ENCODE results near the gene TBC1D12. TPM values are rescaled to one million over a fixed set of nuclear protein-coding genes. Genes with fewer than 3 reads are reported as not detected.
A peak's percentile ranks its signal among the peaks of the same experiment; 100 is the strongest.
"Not testable (repeated sequence)": the region's sequence is repeated elsewhere in the genome, so short reads cannot be mapped to it uniquely, and the experiment has no call there.

TBC1D12 gene
- polyA plus RNA-seq (2012; ENCODE audit: insufficient read depth, insufficient read length), result not detected

DNA sequence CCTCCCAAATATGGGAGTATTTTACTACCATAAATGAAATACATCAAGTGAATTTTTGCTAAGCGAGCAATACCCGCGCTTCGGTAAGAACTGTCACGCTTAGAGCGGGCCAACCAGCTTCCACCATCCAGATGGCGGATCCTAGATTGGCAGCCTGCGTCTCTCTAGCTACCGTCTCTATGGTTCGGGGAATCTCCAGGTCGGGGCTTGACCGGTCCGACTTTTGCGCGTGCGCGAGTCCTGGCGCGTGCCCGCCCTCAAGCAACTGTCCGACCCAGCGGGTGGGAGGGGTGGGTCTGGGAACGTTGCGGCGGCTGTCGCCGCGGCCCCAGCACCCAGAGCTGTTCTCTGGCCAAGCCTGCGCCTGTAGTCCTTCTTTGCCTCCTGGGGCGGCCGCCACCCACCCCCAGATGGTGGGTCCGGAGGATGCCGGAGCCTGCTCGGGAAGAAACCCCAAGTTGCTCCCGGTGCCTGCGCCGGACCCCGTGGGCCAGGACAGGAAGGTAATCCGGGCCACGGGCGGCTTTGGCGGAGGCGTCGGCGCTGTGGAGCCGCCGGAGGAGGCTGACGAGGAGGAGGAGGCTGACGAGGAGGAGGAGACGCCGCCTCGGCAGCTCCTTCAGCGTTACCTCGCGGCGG, at the start of gene TBC1D12:
Gene TBC1D12, plus strand, starts transcription at position 338 of the 639 bp plus-strand sequence. Its CDS starts 73 bp downstream, at position 411.
- H3K4me3 ChIP-seq (ENCODE audit: low read length), result no peak within 1 kb of the TSS
- no peak for DNase-seq (ENCODE audit: low read depth, low spot score)

DNA sequence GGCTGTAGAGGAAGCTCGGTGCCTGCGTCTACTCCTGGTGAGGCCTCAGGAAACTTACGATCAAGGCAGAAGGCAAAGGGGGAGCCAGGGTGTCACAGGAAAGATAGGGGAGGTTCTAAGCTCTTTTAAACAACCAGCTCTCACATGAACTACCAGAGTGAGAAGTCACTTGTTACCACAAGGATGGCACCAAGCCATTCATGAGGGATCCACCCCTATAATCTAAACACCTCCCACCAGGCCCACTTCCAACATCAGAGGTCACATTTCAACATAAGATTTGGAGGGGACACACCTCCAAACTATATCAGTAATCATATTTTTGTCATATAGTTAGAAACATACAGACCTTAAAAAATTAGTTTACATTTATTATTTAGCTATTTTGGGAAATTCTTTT, 49.0 kb upstream of the TBC1D12 start:
- no peak for DNase-seq (ENCODE audit: low read depth, low spot score)
- no peak overlapping the region for H3K4me3 ChIP-seq (ENCODE audit: low read length)

DNA sequence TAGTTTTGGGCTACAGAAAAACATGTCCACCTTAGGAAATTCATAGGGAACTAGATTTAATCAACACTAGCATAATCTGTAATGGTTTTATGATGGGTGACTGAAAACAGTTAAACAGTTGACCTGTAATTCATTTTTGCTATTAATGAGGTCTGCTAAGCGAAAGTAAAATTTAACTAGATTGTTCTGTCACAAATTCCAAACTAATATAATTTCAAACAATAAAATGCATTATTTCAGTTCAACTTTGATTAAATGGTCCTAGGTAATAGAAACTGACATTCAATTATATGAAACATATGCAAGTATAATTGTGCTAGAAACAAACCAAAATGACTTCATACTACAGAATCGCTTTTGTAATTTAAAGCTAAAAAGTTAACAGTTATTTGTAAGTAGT, 46.5 kb upstream of the TBC1D12 start:
- no peak for DNase-seq (ENCODE audit: low read depth, low spot score)
- H3K4me3 ChIP-seq (ENCODE audit: low read length), result no peak overlapping the region

DNA sequence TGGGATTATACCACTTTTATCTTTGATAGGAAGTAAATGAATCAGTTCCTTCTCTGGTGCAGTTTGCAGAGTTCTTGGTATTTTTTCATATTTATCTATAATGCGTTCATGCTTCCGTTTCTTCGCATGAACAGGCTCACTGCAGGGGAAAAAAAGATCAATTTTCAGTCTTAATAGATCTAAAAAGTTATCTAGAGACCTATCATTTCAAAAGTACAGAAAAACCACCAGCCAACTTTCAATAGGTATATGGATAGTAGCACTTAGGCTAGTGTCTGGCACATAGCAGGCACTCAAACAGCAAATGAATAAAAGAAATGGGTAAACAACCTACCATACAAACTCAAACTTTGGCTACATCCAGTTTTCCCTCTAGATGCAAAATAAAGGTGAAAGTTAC, 45.1 kb upstream of the TBC1D12 start:
- H3K4me3 ChIP-seq (ENCODE audit: low read length), result no peak overlapping the region
- DNase-seq (ENCODE audit: low read depth, low spot score), result no peak

DNA sequence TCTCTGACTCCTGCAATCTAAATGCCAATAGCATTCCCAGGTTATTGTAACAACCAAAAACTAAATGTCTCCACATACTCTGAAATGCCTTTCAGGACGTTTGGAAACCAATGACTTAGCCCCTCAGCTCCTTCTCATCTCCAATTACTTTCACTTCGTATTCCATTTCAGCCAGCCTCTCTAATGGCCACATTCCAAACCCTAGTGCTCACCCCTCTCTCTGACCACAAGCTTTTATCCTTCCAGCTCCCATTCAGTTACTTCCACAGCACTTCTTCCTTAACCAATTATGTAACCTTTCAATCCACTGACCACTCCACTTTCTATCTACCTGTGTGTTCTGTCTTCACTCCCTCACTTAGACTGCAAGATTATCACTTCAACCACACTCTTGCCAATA, 43.9 kb upstream of the TBC1D12 start:
- no peak overlapping the region for H3K4me3 ChIP-seq (ENCODE audit: low read length)
- DNase-seq (ENCODE audit: low read depth, low spot score), result no peak

DNA sequence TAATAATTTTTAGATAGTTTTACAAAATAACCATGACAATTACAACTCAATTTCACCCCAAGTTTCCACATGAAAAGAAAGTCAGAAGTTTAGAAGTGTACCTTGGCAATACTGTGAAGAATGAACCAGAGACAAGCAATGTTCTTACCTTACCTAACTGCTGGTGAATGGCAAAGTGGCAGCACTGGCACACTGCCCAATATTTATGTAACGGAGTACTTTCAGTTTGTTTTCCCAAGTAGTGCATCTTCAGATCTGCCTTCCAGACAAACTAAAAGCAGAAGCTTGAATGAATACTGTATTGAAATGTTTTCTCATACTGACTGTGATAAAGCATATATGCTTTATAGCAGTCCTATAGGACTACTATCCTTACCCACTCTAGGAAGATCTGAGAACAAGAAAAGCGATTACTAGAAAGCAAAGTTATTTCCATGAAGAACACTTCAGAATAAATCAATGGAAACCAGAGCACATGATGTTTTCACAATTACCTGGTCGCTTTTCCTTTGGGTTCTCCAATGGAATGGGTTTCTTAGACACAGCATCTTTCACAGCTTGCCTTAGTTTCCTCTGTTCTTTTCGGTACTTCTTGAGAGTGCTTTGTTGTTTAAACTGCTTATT, 41.1 kb upstream of the TBC1D12 start:
- peak; percentile 17 for DNase-seq (ENCODE audit: low read depth, low spot score)
- peak overlapping the region; percentile 76 for H3K4me3 ChIP-seq (ENCODE audit: low read length)

DNA sequence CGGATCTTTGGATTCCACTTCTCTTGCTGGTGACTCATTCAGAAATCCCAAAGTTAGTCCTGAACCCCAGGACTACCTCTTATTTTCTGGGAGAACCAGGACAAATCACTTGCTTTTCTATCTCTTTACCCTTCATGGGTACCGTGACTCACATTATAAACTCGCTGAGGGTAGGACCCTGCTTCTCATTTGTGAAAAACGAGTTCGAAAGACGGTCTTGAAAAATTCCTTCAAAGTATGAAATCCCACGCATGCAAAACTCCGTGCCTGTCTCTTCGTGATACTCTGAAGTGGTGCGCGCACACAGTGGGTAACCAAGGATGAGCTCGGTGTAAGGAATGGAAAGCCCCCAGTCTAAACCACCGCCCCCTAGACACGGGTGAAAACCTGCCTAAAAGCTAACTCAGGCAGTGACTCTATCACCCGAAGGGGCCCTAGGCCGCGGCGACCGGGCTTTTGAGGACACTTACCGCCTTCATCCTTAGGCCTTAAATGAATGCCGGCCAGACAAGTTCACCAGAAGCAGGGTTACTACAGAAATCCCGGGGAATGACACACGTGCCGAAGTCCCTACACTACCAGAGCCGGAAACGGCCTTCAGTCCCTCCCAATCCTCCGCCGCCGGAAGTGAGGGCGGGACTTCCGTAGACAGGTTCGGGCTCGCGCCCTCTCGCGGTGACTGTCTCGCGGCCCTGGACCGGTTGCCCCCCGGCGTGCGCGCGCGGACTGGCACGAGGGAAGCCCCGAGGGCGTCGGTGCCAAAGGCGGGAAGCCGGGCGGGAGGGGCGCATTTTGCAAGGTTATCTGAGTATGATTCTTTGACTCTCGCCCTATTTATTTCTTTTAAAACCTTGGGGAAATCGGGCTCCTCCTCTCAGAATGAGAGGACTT, 39.7 kb upstream of the TBC1D12 start, which contains the start of gene NOC3L:
Gene NOC3L, minus strand, starts transcription at position 580 of the 891 bp plus-strand sequence. Its CDS starts 101 bp downstream, at position 479.
- peak within 1 kb of the TSS; percentile 76 for H3K4me3 ChIP-seq (ENCODE audit: low read length)
- peak; percentile 92 for DNase-seq (ENCODE audit: low read depth, low spot score)

DNA sequence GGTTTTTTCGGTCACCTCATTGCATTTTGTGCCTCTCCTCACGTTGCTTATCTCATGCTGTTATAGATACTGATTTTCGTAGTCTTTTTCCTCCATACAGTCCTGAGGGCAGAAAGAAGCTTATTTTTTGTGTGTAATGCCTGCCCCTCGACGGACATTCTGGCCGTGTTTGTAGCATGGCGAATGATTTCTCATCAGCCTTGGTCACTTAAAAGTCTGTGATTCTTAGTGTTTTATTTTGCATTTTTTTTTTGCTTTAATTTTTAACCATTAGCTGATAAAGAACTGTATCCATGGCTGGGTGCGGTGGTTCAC, 39.1 kb upstream of the TBC1D12 start:
- no peak for DNase-seq (ENCODE audit: low read depth, low spot score)
- H3K4me3 ChIP-seq (ENCODE audit: low read length), result no peak overlapping the region

DNA sequence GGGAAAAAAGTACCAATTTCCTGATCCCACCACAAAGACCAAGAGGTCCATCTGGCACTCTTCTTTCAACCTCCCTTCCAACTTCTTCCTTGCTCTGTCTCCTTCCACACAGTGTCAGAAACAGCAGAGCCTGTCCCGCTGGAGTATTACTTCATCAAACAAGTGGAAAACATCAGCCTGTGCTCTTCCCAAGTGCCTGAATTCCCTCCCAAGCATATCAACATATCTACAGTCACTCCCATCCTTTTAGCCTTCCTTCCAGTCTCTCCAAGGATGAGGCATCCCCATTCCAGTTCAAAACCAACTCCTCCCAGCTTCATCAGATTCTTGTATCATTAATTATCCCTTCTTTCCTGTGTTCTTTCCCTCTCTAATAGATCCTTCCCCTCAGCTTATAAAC, 37.9 kb upstream of the TBC1D12 start:
- DNase-seq (ENCODE audit: low read depth, low spot score), result no peak
- H3K4me3 ChIP-seq (ENCODE audit: low read length), result no peak overlapping the region

DNA sequence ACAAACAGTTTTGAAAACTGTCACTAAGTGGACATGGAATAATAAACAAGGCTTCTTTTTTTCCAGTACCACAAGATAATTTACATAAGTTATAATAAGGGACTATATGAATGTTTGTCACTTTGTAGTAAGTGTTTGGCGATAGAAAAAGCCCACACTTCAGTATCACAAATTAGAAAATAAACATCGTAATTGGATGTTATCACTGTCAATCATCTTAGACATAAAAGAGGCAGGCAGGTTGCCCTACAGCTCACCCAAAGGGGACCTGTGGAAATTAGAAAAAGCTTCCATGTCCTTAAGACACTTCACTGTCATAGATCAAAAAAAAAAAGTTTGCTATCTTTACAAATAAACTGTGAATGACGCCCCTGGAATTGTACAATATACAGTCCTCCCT, 36.0 kb upstream of the TBC1D12 start:
- no peak overlapping the region for H3K4me3 ChIP-seq (ENCODE audit: low read length)
- peak; percentile 16 for DNase-seq (ENCODE audit: low read depth, low spot score)

DNA sequence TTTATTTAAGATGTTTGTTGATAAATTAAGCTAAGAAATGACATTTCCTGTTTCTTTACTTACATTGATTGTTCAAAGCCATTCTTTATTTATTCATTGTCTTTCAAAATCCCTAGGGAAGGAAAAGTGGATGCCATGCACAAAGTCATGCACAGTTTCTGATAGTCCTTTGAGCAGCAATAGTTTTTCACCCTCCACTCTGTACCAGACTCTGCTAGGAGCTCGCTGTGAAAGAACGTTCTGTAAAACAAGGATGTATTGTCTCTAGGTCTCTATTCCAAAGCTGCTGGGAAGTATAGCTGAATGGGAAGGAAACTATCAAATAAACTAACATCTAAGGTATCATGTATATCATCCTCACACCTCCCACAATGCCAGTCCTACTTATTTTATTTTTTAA, 31.8 kb upstream of the TBC1D12 start:
- H3K4me3 ChIP-seq (ENCODE audit: low read length), result no peak overlapping the region
- no peak for DNase-seq (ENCODE audit: low read depth, low spot score)

DNA sequence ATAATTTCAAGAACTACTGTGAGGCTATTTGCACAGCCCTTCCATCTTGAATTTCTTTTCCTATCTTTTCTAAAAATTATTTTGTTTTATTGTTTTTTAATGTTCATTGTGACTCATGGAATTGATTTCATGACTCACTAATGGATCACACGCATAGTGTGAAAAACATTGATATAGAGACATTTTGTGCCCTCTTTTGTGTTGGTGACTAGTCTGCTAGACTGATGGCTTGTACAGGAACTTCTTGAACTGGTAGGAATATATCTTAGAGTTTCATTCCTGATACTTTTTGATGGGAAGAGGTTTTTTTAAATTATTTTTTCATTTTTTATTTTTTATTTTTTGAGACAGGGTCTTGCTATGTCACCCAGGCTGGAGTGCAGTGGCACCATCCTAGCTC, 27.0 kb upstream of the TBC1D12 start:
- no peak for DNase-seq (ENCODE audit: low read depth, low spot score)
- H3K4me3 ChIP-seq (ENCODE audit: low read length), result no peak overlapping the region

DNA sequence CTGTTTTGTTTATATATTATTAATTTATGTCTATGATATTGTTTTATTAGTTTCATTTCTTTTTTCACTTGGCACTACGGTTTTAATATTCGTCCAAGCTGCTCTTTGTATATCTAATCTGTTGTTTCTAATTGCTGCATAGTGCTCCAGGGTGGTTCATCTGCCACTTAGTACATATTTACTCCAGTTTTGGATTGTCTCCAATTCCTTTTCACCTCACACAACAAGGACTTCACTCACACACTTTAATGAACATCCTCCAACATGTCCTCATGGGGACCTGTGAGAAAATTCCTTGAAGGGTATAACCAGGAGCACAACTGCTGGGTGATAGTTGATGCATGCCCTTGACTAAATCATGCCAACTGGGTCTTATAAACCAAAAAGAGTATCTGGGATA, 25.5 kb upstream of the TBC1D12 start:
- DNase-seq (ENCODE audit: low read depth, low spot score), result no peak
- H3K4me3 ChIP-seq (ENCODE audit: low read length), result no peak overlapping the region

DNA sequence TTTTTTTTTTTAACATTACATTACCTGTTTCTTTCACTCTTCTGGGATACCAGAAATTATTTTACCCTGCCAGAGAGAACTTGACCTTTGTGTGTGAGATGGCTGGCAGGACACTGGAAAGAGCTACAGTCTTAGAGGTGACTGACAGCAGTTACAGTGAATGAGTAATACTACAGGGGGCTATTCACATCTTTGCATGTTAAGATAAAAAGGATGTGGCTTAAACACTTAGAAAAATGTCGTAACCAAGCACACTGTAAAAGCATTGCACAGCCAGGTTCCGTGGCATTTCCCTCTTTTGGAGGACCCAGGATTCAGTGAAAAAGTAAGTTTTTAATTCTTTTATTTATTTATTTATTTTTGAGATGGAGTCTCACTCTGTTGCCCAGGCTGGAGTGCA, 18.8 kb upstream of the TBC1D12 start:
- DNase-seq (ENCODE audit: low read depth, low spot score), result no peak
- no peak overlapping the region for H3K4me3 ChIP-seq (ENCODE audit: low read length)

DNA sequence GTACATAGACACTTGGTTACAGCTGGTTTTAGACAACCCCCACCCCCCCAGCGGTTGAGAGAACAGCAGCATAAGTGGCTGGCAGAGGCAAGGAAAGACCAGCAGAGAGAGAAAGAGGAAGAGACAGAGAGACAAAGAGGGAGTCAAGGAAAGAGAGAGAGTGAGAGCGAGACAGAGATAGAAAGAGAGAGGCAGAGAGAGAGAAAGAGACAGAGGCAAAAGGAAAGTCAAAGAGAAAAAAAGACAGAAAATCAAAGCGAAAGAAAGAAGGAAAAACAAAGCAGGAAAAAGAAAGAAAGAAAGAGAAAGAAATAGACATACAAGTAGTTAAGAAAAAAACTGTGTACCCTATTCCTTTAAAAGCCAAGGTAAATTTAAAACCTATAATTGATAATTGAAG, 16.6 kb upstream of the TBC1D12 start:
- H3K4me3 ChIP-seq (ENCODE audit: low read length); DNase-seq (ENCODE audit: low read depth, low spot score): not testable (repeated sequence)

DNA sequence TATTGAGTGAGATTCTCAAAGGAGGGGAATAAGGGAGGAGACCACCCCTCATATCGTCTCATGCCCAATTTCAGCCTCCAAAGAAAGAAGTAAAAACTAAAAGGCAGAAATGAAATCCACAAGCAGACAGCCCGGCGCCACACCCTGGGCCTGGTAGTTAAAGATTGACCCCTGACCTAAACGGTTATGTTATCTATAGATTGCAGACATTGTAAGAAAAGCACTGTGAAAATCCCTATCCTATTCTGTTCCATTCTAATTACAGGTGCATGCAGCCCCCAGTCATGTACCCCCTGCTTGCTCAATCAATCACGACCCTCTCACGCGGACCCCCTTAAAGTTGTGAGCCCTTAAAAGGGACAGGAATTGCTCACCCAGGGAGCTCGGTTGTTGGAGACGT, 10.2 kb upstream of the TBC1D12 start:
- not testable (repeated sequence) for H3K4me3 ChIP-seq (ENCODE audit: low read length); DNase-seq (ENCODE audit: low read depth, low spot score)

DNA sequence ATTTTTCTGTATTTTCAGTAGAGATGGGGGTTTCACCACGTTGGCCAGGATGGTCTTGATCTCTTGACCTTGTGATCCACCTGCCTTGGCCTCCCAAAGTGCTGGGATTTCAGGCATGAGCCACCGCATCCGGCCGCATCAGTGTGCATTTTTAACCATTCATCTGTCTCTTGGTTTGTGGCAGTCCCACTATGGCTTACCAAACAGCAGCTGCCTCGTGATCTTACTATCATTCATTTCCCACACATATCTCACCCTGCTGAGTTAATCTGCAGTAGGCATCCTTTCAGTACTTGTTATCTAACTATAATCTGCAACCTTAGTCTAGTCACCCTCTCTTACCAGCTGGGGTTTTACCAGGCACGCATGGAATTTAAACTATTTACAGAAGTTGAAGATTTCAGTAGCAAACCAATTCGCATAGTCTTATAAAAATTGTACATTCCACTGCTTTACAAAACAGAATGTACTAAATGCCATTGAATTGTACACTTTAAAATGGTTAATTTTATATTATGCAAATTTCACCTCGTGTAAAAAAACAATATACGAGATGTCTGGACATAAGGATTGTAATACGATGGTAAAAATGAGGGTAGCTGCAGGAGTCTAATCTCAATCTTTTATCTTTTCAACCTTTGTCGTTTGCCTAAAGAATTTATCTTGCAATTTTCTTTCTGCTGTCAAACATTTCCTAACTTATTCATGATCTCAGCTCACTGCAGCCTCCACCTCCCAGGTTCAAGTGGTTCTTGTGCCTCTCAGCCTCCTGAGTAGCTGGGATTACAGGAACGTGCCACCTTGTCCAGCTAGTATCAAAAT, 4.6 kb upstream of the TBC1D12 start:
- DNase-seq (ENCODE audit: low read depth, low spot score), result peak; percentile 3
- no peak overlapping the region for H3K4me3 ChIP-seq (ENCODE audit: low read length)

DNA sequence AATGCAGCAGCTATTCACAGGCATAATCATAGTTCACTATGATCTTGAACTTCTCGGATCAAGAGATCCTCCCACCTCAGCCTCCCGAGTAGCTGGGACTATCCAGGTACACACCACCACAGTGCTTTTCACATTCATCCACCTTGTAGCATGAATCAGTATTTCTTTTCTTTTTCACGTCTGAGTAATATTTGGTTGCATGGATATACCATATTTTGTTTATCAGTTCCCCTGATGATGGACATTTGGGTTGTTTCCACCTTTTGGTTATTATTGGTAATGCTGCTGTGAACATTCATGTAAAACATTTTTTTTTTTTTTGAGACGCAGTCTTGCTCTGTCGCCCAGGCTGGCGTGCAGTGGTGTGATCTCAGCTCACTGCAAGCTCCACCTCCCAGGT, 3.6 kb upstream of the TBC1D12 start:
- no peak overlapping the region for H3K4me3 ChIP-seq (ENCODE audit: low read length)
- no peak for DNase-seq (ENCODE audit: low read depth, low spot score)

DNA sequence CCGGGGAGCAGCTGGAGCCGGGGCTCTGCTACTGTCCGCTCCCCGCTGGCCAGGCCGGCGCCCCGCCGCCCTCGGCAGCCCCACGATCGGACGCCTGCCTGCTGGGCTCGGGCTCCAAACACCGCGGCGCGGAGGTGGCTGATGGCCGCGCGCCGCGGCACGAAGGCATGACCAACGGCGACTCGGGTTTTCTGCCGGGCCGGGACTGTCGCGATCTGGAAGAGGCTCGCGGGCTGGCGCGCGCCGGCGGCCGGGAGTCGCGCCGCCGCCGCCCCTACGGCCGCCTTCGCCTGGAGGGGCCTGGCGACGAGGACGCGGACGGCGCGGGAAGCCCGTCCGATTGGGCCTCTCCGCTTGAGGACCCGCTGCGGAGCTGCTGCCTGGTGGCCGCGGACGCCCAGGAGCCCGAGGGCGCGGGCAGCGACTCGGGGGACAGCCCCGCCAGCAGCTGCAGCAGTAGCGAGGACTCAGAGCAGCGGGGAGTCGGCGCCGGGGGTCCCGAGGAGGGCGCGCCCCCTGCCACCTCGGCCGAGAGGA, 570 bp downstream of the TBC1D12 start:
- H3K4me3 ChIP-seq (ENCODE audit: low read length), result no peak overlapping the region
- no peak for DNase-seq (ENCODE audit: low read depth, low spot score)
